GM12878 (cell line): ENCODE data around the gene TRIL.

Source experiments
- ATF2 ChIP-seq: IDR thresholded peaks from 2 replicates; pipeline ENCODE4 v1.6.1; 2012; ENCODE audit warnings: low read length, inconsistent platforms
- CEBPB ChIP-seq, 2 experiments: fragments of 150-350 bp in 1 of 2; IDR thresholded peaks; 2 replicates each; pipeline ENCODE4 v1.6.1; 2012 to 2014; ENCODE audit warnings: low read depth in 2 of 2, low read length in 2 of 2, borderline replicate concordance in 1 of 2, inconsistent platforms in 1 of 2
- CHD4 ChIP-seq: fragments of 200-600 bp; sonication (generic); IDR thresholded peaks from 2 replicates; pipeline ENCODE4 v1.6.1; 2016; ENCODE audit warnings: mild to moderate bottlenecking
- ETV6 ChIP-seq, 2 experiments: fragments of 450-650 bp in 1 of 2; IDR thresholded peaks in 1 of 2; conservative IDR thresholded peaks in 1 of 2; 2 replicates each; pipeline ENCODE4 v1.6.1; 2014; ENCODE audit warnings: antibody characterized with exemption in 1 of 2, borderline replicate concordance in 1 of 2, low read depth in 1 of 2, mild to moderate bottlenecking in 1 of 2, moderate library complexity in 1 of 2
- EZH2 ChIP-seq: IDR thresholded peaks from 2 replicates; pipeline ENCODE4 v1.6.1; 2012; ENCODE audit warnings: low read depth, mild to moderate bottlenecking, control low read depth, inconsistent platforms, low read length, borderline replicate concordance; ENCODE audit not compliant: control insufficient read depth
- GATAD2B ChIP-seq: fragments of 450-650 bp; conservative IDR thresholded peaks from 2 replicates; pipeline ENCODE4 v1.6.1; 2017; ENCODE audit warnings: low read depth, mild to moderate bottlenecking, moderate library complexity
- RUNX3 ChIP-seq: IDR thresholded peaks from 2 replicates; pipeline ENCODE4 v1.6.1; 2012; ENCODE audit warnings: low read length, inconsistent platforms
- ZNF274 ChIP-seq: IDR thresholded peaks from one replicate; pipeline ENCODE4 v1.8.0; 2011; ENCODE audit not compliant: insufficient read length, insufficient read depth
- ZSCAN29 ChIP-seq: fragments of 450-650 bp; IDR thresholded peaks from 2 replicates; pipeline ENCODE4 v1.6.1; 2017; ENCODE audit warnings: mild to moderate bottlenecking, moderate library complexity
- TF ChIP-seq, protein P1 (sequence below): IDR thresholded peaks from 2 replicates; pipeline ENCODE4 v1.6.1; 2011; ENCODE audit warnings: low read depth, low read length, improper control_type of control experiment, borderline replicate concordance
- TF ChIP-seq, protein P2 (sequence below): IDR thresholded peaks from 2 replicates; pipeline ENCODE4 v1.6.1; 2012; ENCODE audit warnings: low read depth, low read length, improper control_type of control experiment

DNA sequence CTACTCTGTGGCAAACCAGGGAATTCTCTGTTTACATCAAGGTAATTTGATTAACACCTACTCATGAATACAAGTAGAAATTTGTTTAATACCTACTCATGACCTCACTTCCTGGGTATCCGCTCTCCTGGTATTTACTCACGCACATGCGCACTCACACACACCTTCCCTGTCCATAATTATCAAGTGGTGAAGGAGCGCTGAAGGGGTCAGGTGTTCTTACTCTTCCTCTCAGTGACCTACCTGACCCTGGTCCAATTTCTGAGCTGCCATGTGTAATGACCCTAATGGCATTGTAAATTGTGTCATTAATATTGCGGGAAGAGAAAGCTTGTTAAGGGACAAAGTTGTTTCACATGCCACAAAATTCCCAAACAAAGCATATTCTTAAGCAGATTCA, 41.3 kb upstream of the TRIL start:
- TF ChIP-seq, protein P1, sequence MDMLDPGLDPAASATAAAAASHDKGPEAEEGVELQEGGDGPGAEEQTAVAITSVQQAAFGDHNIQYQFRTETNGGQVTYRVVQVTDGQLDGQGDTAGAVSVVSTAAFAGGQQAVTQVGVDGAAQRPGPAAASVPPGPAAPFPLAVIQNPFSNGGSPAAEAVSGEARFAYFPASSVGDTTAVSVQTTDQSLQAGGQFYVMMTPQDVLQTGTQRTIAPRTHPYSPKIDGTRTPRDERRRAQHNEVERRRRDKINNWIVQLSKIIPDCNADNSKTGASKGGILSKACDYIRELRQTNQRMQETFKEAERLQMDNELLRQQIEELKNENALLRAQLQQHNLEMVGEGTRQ = no peak
- TF ChIP-seq GATAD2B (no peak), CEBPB (IDR thresholded peaks at IDR 0.05; ENCODE audit: borderline replicate concordance in 1 of 2, low read depth in 2 of 2, low read length in 2 of 2) (no peak), ZNF274 (no peak), CHD4 (no peak), ZSCAN29 (no peak), RUNX3 (no peak), ETV6 (conservative IDR thresholded peaks at IDR 0.05 in 1 of 2, IDR thresholded peaks at IDR 0.05 in 1 of 2; ENCODE audit: borderline replicate concordance in 1 of 2, low read depth in 1 of 2) (no peak), EZH2 (no peak), ATF2 (no peak)
- TF ChIP-seq, protein P2, sequence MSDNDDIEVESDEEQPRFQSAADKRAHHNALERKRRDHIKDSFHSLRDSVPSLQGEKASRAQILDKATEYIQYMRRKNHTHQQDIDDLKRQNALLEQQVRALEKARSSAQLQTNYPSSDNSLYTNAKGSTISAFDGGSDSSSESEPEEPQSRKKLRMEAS = no peak
